ENCODE data around the gene TEAD1.

TEAD1 gene

GRCh38 chr11:12914400-12914912, 240.2 kb downstream of the TEAD1 start:
- DNase-seq, result peak; percentile 10

GRCh38 chr11:12915093-12915492, 240.9 kb downstream of the TEAD1 start:
- no peak for DNase-seq

- no peak for DNase-seq
These were observed 243.6 kb downstream of the TEAD1 start for GRCh38 chr11:12917822-12918221.

- DNase-seq, result no peak
These were observed 244.4 kb downstream of the TEAD1 start for GRCh38 chr11:12918667-12919066.

GRCh38 chr11:12922418-12922817, 248.2 kb downstream of the TEAD1 start:
- DNase-seq, result no peak

GRCh38 chr11:12922980-12923507, 248.8 kb downstream of the TEAD1 start:
- no peak for DNase-seq

GRCh38 chr11:12924650-12925049, 250.4 kb downstream of the TEAD1 start:
- DNase-seq, result no peak

GRCh38 chr11:12925520-12925919, 251.3 kb downstream of the TEAD1 start:
- no peak for DNase-seq

- DNase-seq, result no peak
These were observed 253.0 kb downstream of the TEAD1 start for GRCh38 chr11:12927221-12927620.

- DNase-seq, result no peak
These were observed 253.7 kb downstream of the TEAD1 start for GRCh38 chr11:12927886-12928285.

GRCh38 chr11:12930850-12931249, 256.6 kb downstream of the TEAD1 start:
- no peak for DNase-seq

- no peak for DNase-seq
These were observed 258.3 kb downstream of the TEAD1 start for GRCh38 chr11:12932485-12932884.

- DNase-seq, result no peak
These were observed 262.0 kb downstream of the TEAD1 start for GRCh38 chr11:12936200-12936599.

- DNase-seq, result no peak
These were observed 264.5 kb downstream of the TEAD1 start for GRCh38 chr11:12938590-12939247.

- no peak for DNase-seq
These were observed 267.4 kb downstream of the TEAD1 start for GRCh38 chr11:12941671-12942070.

- DNase-seq, result no peak
These were observed 267.9 kb downstream of the TEAD1 start for GRCh38 chr11:12942157-12942556.

GRCh38 chr11:12943311-12943710, 269.1 kb downstream of the TEAD1 start:
- no peak for DNase-seq

- DNase-seq, result no peak
These were observed 270.7 kb downstream of the TEAD1 start for GRCh38 chr11:12944889-12945288.

- DNase-seq, result no peak
These were observed 275.2 kb downstream of the TEAD1 start for GRCh38 chr11:12949453-12949852.

- DNase-seq, result no peak
These were observed 276.4 kb downstream of the TEAD1 start for GRCh38 chr11:12950670-12951069.

GRCh38 chr11:12951376-12951775, 277.2 kb downstream of the TEAD1 start:
- DNase-seq, result no peak

GRCh38 chr11:12952094-12952493, 277.9 kb downstream of the TEAD1 start:
- no peak for DNase-seq

GRCh38 chr11:12958986-12959385, 284.8 kb downstream of the TEAD1 start:
- DNase-seq, result no peak

- DNase-seq, result no peak
These were observed 287.4 kb downstream of the TEAD1 start for GRCh38 chr11:12961615-12962014.

- DNase-seq, result no peak
These were observed 288.1 kb downstream of the TEAD1 start for GRCh38 chr11:12962306-12962705.

All from NCI-H1436 (cell line).